ENCODE data around the gene CBL. TPM values are rescaled to one million over a fixed set of nuclear protein-coding genes. Genes with fewer than 3 reads are reported as not detected.

Gene CBL
- polyA plus RNA-seq, 3 donors: 7.6 to 24.0 (median 23.1) TPM

DNA sequence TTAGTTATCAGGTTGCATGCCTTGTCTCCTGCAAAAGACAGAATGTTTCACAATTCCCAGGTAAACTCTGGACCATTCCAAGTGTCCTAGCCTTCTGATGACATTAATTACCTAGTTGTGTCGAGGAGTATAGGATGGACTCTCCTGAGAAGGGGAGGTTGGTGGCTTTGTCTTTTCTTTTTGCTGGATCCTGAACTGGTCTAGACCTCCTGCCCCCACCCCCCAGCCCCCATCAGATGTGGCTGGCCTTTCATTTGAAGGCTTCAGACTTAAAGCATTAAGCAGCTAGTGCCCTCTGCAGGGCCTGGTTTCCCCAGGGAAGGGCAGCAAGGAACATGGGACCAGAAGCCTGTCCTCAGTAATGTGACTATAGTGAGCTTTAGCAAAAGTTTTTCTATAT, 101.1 kb downstream of the CBL start:
- Histone ChIP-seq H3K9ac (ENCODE audit: insufficient read depth, low read length, poor library complexity, severe bottlenecking) (no peak overlapping the region), H3K36me3 (replicated peaks in 1 of 2; ENCODE audit: control insufficient read depth in 1 of 2, insufficient read depth in 2 of 2, low read length in 2 of 2) (peaks cover 55 to 74% of the 10 kb centered on the region in 2 donors), H4K20me1 (ENCODE audit: insufficient read depth, low read length) (peaks cover 72% of the 10 kb centered on the region), H3K4me1 (ENCODE audit: control insufficient read depth in 1 of 2, insufficient read depth in 2 of 2, low read length in 2 of 2) (no peaks in the 10 kb centered on the region), H3K4me3 (replicated peaks in 1 of 3; ENCODE audit: low read depth in 2 of 3, low read length in 3 of 3) (no peak overlapping the region), H3K27me3 (ENCODE audit: control insufficient read depth in 2 of 2, insufficient read depth in 2 of 2, low read length in 2 of 2) (no peaks in the 10 kb centered on the region), H3K4me2 (replicated peaks; ENCODE audit: extremely low read depth, low read length, poor library complexity, severe bottlenecking) (no peak overlapping the region), H2AFZ (ENCODE audit: insufficient read depth, low read depth, low read length, poor library complexity, severe bottlenecking) (no peak overlapping the region), H3K79me2 (ENCODE audit: insufficient read depth, low read length) (no peaks in the 10 kb centered on the region), H3K9me3 (replicated peaks in 1 of 2; ENCODE audit: control insufficient read depth in 1 of 2, insufficient read depth in 1 of 2, low read length in 2 of 2) (no peaks in the 10 kb centered on the region), H3K27ac (ENCODE audit: low read depth in 1 of 2, low read length in 2 of 2) (no peak overlapping the region)
- no CpG with 5 or more reads among the region's 1 CpG for WGBS (ENCODE audit: insufficient coverage)
- DNase-seq: no peak
- H3K9me3 Mint-ChIP-seq: no peaks in the 10 kb centered on the region
- H3K27me3 Mint-ChIP-seq (ENCODE audit: low read depth in 3 of 3): peaks cover 3 to 8% (median 5%) of the 10 kb centered on the region in 3 donors
- intact Hi-C loops (cut with micrococcal nuclease): no loop called here
- TF ChIP-seq, protein P1, sequence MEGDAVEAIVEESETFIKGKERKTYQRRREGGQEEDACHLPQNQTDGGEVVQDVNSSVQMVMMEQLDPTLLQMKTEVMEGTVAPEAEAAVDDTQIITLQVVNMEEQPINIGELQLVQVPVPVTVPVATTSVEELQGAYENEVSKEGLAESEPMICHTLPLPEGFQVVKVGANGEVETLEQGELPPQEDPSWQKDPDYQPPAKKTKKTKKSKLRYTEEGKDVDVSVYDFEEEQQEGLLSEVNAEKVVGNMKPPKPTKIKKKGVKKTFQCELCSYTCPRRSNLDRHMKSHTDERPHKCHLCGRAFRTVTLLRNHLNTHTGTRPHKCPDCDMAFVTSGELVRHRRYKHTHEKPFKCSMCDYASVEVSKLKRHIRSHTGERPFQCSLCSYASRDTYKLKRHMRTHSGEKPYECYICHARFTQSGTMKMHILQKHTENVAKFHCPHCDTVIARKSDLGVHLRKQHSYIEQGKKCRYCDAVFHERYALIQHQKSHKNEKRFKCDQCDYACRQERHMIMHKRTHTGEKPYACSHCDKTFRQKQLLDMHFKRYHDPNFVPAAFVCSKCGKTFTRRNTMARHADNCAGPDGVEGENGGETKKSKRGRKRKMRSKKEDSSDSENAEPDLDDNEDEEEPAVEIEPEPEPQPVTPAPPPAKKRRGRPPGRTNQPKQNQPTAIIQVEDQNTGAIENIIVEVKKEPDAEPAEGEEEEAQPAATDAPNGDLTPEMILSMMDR (IDR thresholded peaks at IDR 0.05): no peak
- no peak overlapping the region for H3K27ac Mint-ChIP-seq
- H3K36me3 Mint-ChIP-seq: peaks cover 59 to 76% of the 10 kb centered on the region in 2 donors
- no peaks in the 10 kb centered on the region for H3K4me1 Mint-ChIP-seq
- H3K4me3 Mint-ChIP-seq: no peak overlapping the region

DNA sequence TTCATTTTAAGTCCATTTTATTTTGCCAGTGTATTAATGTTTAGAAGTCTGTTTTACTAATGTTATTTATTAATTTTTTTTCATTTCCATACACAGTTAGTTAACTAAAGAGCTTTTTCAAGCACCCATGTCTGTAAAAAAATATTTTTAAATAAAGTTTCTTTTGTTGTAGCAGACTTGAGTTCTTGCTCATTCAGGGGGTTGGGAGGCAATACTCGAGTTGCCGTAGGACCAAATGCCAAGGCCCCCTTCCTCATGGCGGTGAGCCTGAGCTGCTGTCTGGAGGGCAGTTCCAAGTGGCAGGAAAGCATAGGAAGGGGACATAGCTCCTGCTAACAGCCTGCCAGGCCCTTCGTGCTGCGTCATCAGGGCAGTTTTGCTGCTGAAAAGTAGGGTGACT, 101.8 kb downstream of the CBL start:
- peaks cover 48 to 66% of the 10 kb centered on the region in 2 donors for H3K36me3 ChIP-seq (replicated peaks in 1 of 2; ENCODE audit: control insufficient read depth in 1 of 2, insufficient read depth in 2 of 2, low read length in 2 of 2)
- 93% methylated on average over 5 of the region's 5 CpGs for WGBS (ENCODE audit: insufficient coverage)
- Mint-ChIP-seq H3K9me3 (no peaks in the 10 kb centered on the region), H3K27ac (no peak overlapping the region), H3K4me3 (no peak overlapping the region), H3K36me3 (peaks cover 51 to 69% of the 10 kb centered on the region in 2 donors), H3K4me1 (no peaks in the 10 kb centered on the region), H3K27me3 (ENCODE audit: low read depth in 3 of 3) (peaks cover 3 to 11% (median 9%) of the 10 kb centered on the region in 3 donors)
- DNase-seq: no peak
- no peaks in the 10 kb centered on the region for H3K79me2 ChIP-seq (ENCODE audit: insufficient read depth, low read length)
- no peaks in the 10 kb centered on the region for H3K9me3 ChIP-seq (replicated peaks in 1 of 2; ENCODE audit: control insufficient read depth in 1 of 2, insufficient read depth in 1 of 2, low read length in 2 of 2)
- TF ChIP-seq, protein P1 (IDR thresholded peaks at IDR 0.05): no peak
- H3K27me3 ChIP-seq (ENCODE audit: control insufficient read depth in 2 of 2, insufficient read depth in 2 of 2, low read length in 2 of 2): no peaks in the 10 kb centered on the region
- H3K27ac ChIP-seq (ENCODE audit: low read depth in 1 of 2, low read length in 2 of 2): no peak overlapping the region
- H3K4me3 ChIP-seq (replicated peaks in 1 of 3; ENCODE audit: low read depth in 2 of 3, low read length in 3 of 3): no peak overlapping the region
- no peaks in the 10 kb centered on the region for H3K4me1 ChIP-seq (ENCODE audit: control insufficient read depth in 1 of 2, insufficient read depth in 2 of 2, low read length in 2 of 2)
- H3K4me2 ChIP-seq (replicated peaks; ENCODE audit: extremely low read depth, low read length, poor library complexity, severe bottlenecking): no peak overlapping the region
- H4K20me1 ChIP-seq (ENCODE audit: insufficient read depth, low read length): peaks cover 65% of the 10 kb centered on the region
- no peak overlapping the region for H2AFZ ChIP-seq (ENCODE audit: insufficient read depth, low read depth, low read length, poor library complexity, severe bottlenecking)
- no peak overlapping the region for H3K9ac ChIP-seq (ENCODE audit: insufficient read depth, low read length, poor library complexity, severe bottlenecking)
- intact Hi-C loops (cut with micrococcal nuclease): no loop called here

Data from CD14-positive monocyte (primary cell).